GM19467 (cell line): ENCODE measurements around the gene REG3A.

Experiments
- ATAC-seq: cut with Tn5 transposase; IDR thresholded peaks from one replicate; pipeline ENCODE4 v1.9.1; 2021; ENCODE audit warnings: mild to moderate bottlenecking, moderate library complexity; ENCODE audit not compliant: unreplicated experiment

Gene REG3A

DNA sequence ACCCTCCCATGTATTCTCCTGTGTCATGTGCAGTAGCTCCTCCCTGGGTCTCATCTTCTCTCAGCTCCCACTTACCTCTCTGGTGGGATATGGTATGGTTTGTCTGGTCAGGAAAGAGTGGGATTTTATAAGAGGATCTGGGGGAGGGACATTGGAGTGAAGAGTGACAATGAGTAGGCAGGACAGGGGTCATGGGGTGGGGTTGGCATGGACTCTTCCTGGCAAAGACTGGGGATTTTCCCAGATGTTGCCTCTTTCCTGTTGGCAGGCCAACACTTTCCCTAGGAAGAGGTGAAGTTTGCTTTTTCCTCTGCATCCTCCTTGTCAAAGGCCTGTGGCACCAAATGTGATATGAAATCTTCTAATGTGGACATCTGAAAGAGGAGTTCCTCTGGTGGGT is at the start of gene REG3A:
REG3A (minus strand) TSS at position 101 of the 400 bp plus-strand sequence. CDS start 348 bp downstream, outside the sequence.
- ATAC-seq = no peak

DNA sequence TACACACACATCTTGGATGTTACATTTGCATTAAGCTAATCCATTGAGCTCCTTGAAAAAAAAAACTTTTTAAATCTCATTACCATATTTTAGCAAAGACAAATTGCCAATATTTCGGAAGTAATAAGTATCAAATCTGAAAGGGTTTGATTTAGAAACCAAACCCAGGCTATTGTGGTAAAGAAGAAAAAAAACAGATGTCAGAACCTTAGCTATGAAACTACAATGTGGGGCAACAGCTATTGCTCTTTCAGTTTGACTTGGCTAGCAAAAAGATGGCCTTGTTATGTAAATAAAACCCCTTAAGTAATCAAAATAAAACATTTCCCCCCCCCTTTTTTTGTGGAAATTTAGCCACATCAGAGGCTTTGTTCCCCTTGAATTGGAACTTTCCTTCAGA is 41.2 kb upstream of the REG3A start:
- no peak for ATAC-seq

DNA sequence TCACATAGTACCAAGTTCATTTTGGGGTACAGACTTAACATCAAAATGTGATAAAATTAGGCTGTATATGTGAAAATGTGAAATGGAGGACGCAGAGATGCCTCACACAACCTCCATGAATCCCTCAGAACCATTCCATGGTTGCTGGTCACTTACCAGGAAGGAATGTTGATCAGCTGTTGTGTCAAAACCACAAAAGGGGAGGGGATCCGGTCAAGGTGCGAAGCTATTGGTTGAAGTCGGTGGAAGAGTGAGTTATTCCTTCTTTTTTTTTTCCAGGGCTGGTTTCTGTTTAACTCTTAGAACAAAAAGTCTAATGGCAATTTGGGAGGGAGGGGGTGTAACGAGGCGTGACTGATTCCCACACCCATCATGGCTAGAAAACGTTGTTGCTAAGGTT is 32.3 kb upstream of the REG3A start:
- no peak for ATAC-seq

DNA sequence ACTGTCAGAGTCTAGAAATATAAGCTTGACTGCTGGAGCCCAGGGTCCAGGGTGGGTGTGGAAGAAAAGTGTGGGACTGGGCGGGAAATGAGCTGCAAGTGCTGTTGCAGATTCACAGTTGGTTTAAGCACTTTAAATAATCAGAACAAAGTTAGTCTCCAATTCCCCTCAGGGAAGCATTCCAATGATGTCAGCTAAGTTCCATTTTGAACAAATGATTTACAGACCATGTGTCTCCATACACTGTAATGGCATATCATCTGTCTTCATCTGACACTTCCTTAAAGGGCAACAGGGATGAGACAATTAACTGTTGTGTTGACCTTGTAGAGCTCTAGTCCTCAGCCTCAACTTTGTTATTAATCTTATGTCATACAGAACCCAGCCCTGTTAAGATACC is 31.5 kb upstream of the REG3A start:
- no peak for ATAC-seq

DNA sequence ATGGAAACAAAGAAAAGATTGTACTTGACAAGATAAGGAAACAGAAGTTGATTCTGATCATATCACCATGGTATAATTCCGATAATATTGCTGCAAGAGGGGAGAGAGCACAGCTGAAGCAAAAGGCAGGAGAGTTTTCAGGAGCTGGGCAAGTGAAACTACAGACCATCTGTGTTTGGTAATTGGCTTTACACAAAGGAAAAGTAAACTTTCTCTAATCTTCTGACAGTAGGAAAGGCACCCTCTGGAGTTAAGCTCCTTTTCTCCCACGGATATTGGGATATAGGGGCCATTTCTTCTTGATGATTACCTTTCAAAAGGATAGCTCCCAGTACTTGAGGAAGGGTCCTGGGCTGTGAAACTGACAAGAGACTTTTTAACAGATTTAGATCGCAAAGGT is 29.9 kb upstream of the REG3A start:
- no peak for ATAC-seq

DNA sequence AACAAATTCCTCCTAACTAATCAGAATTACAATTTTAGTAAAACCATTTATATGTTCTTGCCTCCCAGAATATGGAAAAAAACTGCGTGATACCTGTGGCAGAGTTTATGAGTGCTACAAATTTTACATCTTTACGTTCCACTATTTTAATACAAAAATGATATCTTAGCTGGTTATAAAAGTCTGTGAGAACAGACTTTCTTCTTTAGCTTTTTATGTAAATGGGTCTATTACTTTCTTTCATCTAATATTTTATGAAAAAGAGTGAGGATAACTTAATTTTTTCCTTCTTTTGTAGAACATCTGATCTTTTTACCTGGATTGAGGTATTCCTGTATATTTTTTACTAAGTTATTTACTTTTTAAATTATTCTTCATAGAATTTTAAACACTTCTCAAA is 22.1 kb upstream of the REG3A start:
- ATAC-seq = no peak

DNA sequence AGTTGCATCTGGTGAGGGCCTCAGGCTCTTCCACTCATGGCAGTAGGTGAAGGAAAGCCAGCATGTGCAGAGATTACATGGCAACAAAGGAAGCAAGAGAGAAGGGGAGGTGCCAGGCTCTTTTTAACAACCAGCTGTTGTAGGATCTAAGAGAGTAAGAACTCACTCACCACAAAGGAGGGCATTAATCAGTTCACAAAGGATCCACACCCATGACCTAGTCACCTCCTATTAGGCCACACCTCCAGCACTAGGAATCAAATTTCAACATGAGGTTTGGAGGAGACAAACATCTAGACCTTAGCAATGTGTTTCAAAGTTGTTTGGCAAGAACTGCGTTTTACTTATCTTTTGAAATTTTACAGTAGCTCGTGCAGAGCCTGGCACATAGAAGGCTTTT is 20.5 kb upstream of the REG3A start:
- no peak for ATAC-seq

DNA sequence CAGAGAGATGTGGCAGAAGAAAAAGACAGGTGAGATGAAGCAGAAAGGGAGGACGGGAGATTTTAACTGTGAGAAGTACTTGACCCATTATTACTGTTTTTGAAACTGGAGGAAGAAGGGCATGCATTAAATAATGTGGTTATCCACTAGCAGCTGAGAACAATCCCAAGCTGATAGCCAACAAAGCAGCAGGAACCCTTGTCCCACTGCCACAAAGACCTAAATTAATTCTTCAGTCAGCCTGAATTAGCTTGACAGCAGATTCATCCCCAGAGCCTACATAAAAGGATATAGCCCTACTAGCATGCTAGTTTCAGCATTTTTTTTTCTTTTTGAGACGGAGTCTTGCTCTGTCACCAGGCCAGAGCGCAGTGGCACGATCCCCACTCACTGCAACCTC is 19.5 kb upstream of the REG3A start:
- ATAC-seq = no peak

DNA sequence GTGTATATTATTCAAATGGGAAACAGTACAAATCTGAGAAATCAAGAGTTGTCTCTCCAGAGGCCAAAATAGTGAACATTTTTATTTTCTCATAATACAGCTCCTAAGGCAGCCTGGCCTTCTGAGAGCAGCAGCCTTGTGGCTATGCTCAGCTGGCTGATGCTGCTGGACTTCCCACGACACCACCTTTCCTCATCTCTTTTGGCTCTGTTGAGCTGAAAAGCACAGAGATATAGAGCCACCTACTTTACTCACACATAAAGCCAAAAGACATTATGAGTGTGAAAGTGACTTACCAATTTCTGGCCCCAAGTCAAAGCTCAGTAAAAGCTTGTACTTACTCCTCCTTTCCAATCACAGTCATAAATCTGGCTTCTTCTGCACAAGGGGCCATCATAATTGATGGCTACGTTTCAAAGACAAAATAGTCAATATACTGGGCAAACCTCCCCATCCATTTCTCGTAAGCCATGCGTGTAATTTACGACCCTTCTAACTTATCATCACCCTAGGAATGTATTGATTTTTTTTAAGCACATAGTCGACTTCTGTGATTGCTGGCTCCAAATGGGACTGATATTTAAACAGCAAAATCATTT is 18.6 kb upstream of the REG3A start:
- ATAC-seq = no peak

DNA sequence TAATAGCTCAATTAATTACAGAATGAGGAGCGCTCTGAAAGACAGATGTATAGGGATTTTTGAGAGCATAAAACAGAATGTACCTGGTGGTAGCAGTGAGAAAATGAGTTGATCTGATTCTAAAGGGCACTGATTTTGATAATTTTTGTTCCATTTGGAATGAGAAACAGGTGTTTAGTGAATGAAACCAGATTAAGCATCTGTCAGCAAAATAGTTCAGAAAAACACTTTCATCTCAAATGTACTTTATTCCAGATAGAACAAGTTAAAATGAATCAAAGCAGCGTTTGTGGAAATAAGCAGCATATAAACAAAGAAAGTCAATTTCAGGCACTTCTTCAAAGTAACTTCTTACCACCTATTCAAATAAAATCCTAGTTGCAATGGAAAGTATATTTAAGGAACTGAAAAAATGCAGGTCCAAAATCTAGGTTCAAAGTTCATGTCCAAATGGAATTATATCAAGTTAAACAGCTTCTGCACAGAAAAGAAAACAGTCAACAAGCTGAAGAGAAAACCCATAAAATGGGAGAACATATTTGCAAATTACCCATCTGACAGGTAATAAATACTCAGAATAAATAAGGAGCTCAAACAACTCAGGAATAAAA is 11.9 kb upstream of the REG3A start:
- no peak for ATAC-seq

DNA sequence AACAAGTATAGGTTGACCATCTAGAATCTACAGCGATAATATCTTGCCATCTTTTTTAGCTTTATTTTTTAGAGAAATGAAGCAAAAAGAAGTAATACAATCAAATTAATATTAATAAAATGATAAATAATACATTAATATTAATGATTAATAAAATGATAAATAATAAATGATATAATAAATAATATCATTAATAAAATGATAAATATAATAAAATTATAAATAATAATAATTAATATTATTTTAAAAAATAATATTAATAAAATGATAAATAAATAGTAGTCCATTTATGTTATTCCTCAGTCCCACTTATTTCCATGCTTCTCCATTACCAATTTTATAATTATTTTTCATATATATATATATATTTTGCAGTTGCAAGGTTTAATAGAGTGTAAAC is 3.2 kb upstream of the REG3A start:
- no peak for ATAC-seq

DNA sequence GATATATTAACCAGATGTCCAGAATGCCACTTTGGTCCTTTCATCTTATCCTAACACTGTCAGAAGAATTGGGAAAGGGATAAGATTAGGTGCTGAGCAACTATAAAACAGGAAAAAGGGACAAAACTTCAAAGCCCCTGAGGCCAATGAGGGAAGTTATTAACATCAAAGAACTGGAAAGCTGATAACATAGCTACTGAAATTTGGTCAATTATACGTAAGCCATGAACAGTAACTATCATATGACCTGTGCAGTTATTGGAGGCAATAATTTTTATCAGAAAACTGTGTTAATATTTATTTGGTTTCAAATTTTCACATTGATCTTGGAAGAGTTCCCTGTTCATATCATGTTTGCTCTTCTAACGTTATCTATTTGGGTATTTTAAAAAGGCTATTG is 2.6 kb upstream of the REG3A start:
- ATAC-seq = no peak

DNA sequence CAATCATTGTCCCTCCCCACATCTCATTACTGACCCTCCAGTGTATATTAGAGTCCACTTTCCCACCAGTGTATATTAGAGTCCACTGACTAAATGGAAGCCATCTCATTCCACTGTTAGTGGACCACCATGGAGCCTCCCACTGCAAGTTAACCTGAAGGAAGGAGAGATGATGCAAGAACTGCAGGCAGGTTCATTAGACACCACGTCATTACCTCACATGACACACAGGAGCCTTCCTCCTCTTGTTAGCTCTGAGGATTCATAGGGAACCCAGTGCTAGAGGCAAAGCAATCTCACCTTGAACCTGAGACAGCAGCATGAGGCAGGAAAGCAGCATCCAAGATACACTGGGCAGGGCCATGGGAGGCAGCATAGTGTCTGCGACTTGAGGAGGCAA is 523 bp downstream of the REG3A start:
- ATAC-seq = no peak

DNA sequence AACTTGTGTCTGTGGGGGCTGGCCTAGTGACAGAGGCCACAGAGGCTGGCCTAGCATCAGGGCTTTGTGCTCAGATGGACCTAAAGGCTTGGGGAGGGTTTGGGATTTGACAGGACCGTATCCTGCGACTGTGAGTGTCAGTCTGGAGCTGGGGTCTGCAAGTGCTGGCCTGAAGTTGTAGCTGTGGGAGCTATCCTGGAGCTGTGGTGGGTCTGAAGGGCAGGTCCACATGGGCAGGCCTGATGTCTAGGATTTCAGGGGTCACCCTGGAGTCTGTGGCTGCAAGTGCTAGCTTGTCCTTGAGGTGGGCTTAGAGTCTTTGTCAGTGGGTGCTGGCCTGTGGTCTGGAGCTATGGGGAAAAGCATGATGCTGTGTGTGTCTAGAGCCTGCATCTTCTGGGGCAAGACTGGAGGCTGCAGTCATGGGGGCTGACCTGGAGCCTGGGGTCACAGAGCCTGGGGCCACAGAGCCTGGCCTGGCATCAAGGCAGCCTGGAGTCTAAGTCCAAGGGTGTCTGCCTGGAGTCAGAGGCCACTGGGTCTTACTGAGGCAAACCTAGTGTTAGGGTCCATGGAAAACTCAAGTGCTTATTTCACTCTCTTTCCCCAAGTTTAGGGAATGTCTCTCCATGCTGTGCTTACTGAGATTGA is 3.6 kb downstream of the REG3A start:
- ATAC-seq = no peak

DNA sequence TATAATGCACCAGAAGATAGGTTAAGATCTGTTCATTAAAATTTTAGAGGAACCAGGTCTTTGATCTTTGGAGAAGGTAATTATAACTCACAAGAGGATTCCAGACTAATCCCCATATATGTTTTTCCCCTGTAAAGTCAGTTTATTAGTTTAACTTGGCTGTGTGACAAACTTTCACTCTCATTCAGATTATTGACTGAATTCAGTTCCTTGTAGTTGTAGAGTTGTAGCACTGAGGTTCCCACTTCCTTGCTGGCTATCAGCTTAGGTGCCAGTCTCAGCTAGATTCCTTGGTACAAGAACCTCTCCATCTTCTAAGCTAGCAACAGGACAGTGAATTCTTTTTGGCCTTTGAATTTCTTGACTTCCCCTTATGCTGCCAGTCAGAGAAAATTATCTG is 20.1 kb downstream of the REG3A start:
- no peak for ATAC-seq

DNA sequence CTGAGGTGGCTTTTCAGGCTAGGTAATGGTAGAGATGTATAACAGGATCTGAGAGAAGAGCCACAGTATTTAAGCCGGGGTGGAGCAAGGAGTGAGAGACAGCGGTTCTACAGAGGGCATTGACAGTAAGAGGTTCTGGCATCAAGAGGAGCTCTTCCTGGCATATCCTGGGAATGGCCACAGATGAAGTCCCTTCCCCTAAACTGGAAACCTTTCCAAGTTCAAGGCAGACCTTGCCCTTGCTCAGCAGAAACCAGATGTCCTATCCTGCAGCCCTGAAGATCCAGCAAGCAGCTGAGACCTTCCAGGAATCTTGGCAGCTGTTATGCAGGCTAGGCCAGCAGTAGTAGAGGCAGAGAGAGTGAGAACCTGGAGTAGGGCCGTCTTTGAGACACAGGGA is 21.2 kb downstream of the REG3A start:
- no peak for ATAC-seq

DNA sequence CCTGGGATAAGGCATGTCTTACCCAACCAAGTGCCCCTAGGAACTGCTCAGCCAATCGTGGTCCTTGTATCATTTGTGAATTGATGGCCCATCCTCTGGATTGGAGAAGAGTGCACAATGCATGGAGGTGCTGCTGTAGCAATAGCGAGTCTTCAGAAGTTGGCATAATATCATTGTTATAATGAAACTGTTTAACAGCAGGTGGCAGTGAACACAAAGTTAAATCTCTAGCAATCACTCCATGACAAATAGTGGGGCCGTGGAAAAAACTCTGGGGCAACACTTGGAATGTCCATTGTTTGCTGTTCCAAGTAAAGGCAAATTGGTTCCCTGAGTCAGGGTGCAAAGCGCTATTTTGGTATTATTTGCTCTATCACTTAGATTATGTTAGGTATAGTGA is 27.9 kb downstream of the REG3A start:
- ATAC-seq = no peak

DNA sequence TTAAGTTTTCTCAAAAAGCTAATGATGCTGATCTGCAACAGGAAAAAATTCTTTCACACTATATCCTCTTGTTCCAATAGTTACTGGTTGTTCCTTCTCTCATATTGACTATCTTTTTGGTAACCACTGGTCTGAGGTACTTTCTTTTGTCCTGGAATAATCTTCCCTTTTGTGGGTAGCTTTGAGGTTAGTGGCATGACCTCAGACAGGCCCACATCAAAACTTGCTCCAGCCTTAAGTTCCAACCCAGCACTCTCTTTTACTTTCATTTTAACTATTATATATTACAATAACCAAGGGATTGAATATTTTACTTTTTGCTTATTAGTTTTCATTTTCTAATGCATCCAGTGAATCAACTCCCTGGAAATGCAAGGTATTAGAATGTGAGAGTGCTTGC is 29.7 kb downstream of the REG3A start:
- no peak for ATAC-seq

DNA sequence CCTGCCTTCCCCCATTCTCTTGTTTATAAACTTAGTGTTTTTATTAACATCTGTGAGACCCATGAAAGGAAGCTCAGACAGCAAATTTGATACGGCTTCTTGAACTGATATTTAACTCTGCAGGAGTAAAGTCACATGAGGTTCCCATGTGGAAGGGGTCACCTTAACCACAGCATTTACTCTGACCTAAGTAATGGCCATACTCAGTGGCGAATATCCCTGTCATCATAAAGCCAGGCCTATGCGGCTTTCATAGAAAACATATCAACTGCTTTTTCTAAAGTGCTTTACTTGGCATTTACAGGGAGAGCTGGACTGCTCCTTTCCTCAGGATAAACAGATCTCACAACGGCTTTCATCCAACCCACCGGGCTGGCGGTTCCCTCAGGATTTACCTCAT is 30.3 kb downstream of the REG3A start:
- no peak for ATAC-seq

DNA sequence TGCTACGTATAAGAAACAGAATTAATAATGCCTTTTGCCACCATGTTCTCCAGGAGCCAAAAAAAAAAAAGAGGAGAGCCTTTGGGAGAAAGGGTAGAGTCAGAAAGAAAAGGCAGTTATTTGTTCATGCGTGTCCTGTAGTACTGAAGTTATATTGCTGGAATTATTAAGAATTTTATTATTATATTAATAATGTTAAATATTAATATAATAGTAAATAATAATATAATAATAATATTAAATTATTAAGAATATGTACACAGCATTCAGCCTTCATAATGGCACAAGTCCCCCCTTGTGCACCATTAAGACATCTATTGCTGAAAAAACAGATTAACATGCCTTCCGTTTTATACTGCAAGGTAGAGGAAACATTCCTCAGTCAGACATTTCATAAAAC is 31.1 kb downstream of the REG3A start:
- no peak for ATAC-seq

DNA sequence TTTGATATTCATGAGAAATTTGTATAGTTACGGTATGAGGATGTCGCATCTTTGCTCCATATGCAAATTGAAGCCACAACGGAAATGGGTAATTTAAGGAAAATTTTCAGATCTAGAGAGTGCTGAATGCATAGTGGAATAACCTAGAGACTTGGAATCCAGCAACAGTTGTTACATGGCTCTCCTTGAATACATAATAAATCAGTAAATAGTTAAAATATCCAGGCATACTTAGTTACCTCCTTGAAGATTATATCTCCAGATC is 33.9 kb downstream of the REG3A start:
- ATAC-seq = no peak

DNA sequence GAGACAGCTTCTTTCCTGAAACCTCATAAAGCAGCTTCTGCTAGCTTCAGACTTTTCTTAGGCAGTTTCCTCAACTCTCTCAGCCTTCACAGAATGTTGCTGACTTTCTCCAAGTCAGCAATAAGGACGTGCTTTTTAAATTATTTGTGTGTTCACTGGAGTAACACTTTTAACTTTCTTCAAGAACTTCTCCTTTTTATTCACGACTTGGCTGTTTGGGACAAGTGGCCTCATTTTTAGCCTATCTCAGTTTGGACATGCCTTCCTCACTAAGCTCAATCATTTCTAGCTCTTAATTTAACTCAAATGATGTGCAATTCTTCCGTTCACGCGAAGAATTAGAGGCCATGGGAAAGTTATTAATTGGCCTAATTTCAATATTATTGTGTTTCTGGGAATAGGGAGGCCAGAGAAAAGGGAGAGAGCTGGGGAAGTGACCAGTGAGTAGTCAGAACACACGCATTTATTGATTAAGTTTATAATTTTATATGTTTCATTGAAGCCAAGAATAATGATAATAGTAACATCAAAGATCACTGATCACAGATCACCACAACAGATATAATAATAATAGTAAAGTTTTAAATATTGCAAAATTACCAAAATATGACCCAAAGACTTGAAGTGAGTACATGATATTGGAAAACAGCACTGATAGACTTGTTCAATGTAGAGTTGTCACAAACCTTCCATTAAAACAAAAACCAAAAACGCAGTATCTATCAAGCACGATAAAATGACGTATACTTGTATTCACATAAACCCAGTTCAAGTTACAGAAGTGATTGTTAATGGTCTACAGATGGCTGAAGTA is 34.4 kb downstream of the REG3A start:
- ATAC-seq = no peak
